Ectodermal cell (in vitro differentiated cells): Measurements from ENCODE around the gene PAK1.
"Not testable (repeated sequence)": the region's sequence is repeated elsewhere in the genome, so short reads cannot be mapped to it uniquely, and the experiment has no call there.

Experiments
- H3K27ac ChIP-seq: 2 replicates; pipeline ENCODE4 v1.7.0; 2013; ENCODE audit warnings: mild to moderate bottlenecking, low read depth, low read length; ENCODE audit not compliant: insufficient read depth, poor library complexity, severe bottlenecking
- H3K27me3 ChIP-seq: 2 replicates; pipeline ENCODE4 v1.7.0; 2013; ENCODE audit warnings: mild to moderate bottlenecking, low read length; ENCODE audit not compliant: insufficient read depth, control insufficient read depth, poor library complexity, severe bottlenecking
- H3K36me3 ChIP-seq: one replicate; pipeline ENCODE4 v1.7.0; 2013; ENCODE audit warnings: low read length; ENCODE audit not compliant: control insufficient read depth, insufficient read depth
- H3K4me1 ChIP-seq: one replicate; pipeline ENCODE4 v1.7.0; 2013; ENCODE audit warnings: low read length; ENCODE audit not compliant: control insufficient read depth, insufficient read depth
- H3K4me3 ChIP-seq: 2 replicates; pipeline ENCODE4 v1.7.0; 2013; ENCODE audit warnings: low read depth, low read length, control low read depth; ENCODE audit not compliant: insufficient read depth
- H3K9me3 ChIP-seq: 2 replicates; pipeline ENCODE4 v1.7.0; 2013; ENCODE audit warnings: mild to moderate bottlenecking, low read length, moderate library complexity; ENCODE audit not compliant: control insufficient read depth
- WGBS, 2 experiments: methylation state at CpG; one replicate each; pipeline ENCODE4 v1.1.7; 2013; ENCODE audit warnings: missing lambda C conversion rate in 2 of 2; 5-methylcytosine and 5-hydroxymethylcytosine counted together

The PAK1 gene

DNA sequence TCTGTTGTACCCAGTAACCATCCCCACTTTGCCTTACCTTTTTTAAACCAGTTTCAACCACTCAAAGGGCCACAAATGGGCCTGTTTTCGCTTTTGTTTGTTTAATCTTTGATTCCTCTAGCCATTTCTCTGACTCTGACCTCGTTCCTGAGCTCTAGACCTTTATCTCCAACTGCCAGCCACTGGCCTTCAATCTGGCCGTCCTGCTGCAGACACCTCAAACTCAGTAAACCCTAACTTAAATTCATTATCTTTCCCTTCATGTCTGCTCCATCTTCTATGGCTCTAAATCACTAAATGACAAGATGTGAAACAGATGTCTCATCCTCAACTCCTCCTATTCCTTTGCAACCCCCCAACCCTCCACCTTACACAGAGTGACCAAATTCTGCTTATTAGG is 171.1 kb downstream of the PAK1 start:
- Histone ChIP-seq H3K4me3 (no peak overlapping the region), H3K9me3 (no peaks in the 10 kb centered on the region), H3K27me3 (no peaks in the 10 kb centered on the region), H3K27ac (no peak overlapping the region), H3K36me3 (no peaks in the 10 kb centered on the region), H3K4me1 (no peaks in the 10 kb centered on the region)
- 84 to 94% methylated on average over 3 of the region's 3 CpGs for WGBS, 2 experiments

DNA sequence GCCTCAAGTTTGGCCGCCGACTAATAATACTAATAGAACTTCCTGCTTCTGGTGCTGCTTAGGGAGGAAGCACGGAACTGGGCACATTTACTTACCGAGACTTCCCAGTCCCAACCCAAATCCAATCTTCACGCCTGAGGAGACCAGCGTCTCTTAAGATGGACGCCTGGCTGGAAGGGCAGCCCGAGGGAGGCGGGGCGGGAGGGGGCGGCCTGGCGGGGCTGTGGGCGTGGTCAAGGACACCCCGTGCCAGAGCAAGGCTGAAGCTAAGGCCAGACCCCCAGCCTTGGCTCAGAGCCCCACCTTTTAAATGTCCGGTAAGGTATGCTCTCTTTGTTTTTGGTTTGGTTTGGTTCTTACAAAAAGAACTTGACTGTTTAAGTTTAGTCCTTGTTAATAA is 172.4 kb downstream of the PAK1 start, which contains the start of gene GDPD4:
GDPD4 (minus strand) TSS at position 177 of the 400 bp plus-strand sequence. CDS start 16,549 bp downstream, outside the sequence.
- WGBS, 2 experiments: 93 to 94% methylated on average over 15 of the region's 15 CpGs
- Histone ChIP-seq H3K9me3 (no peaks in the 10 kb centered on the region), H3K4me1 (no peaks in the 10 kb centered on the region), H3K27ac (no peak within 1 kb of the TSS), H3K36me3 (no peaks in the 10 kb centered on the region), H3K4me3 (no peak within 1 kb of the TSS), H3K27me3 (no peaks in the 10 kb centered on the region)

DNA sequence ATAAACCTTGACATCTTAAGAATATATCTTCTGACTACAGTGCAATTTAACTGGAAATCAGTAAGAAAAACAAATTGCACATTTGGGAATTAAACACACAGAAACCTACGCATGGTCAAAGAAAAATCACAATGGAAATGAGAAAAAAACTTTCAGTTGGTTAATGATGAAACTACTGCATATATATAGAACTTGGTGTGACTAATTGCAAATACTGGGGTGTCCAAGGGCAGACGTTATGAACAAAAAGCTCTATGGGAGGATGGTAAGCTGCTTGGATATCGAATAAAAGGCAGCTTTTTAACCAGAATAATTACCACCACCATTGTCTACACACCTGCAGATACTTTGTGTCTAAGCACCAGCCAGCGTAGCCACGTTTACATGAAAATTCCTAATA is 173.2 kb downstream of the PAK1 start:
- 82 to 84% methylated on average over 5 of the region's 5 CpGs for WGBS, 2 experiments
- H3K27ac ChIP-seq: no peak overlapping the region

DNA sequence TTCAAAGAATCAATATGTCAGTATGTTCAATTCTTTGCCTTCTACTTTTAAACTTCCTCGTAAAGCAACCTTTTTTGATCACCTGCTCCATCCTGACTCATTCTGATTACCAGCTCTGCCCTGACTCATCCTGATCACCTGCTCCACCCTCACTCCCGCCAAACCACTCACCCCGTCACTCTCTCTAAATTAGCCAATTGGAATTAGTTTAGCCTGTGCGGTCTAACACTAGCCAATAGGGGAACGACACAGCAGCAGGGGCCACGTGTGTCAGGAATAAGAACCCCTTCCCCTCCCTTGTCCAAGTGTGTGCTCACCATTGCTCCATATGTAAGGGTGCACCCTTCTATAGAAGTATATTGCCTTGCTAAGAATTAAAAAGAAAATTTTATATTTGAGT is 173.9 kb downstream of the PAK1 start:
- H3K4me1 ChIP-seq, H3K36me3 ChIP-seq, H3K9me3 ChIP-seq, H3K4me3 ChIP-seq, H3K27ac ChIP-seq, H3K27me3 ChIP-seq: not testable (repeated sequence)
- 88 to 90% methylated on average over 6 of the region's 6 CpGs for WGBS, 2 experiments

More for the DNA sequence above, 173.2 kb downstream of the PAK1 start:
- H3K9me3 ChIP-seq: no peaks in the 10 kb centered on the region
- no peaks in the 10 kb centered on the region for H3K27me3 ChIP-seq
- no peaks in the 10 kb centered on the region for H3K36me3 ChIP-seq
- H3K4me3 ChIP-seq: no peak overlapping the region
- no peaks in the 10 kb centered on the region for H3K4me1 ChIP-seq

DNA sequence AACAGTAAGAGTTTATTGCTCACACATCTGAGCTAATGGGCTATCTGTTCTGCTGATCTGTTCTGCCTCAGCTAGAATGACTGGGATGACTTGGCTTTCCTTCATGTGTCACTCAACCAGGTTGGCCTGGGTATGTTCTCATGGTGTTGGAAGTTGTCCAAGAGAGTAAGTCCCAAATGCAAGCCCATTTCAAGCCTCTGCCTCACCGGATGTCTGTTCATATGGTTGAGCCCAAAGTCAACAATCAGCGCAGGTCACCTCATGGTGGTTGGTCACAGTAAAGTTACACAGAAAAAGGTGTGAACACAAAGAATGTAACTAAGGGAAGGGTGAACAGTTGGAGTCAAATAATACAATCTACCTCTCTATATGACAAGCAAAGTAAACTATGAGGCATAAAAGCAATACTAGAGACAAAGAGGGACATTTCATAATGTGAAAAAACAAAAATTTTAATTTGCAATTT is 174.3 kb downstream of the PAK1 start:
- Histone ChIP-seq H3K27me3 (no peaks in the 10 kb centered on the region), H3K27ac (no peak overlapping the region), H3K4me3 (no peak overlapping the region), H3K9me3 (no peaks in the 10 kb centered on the region), H3K36me3 (no peaks in the 10 kb centered on the region), H3K4me1 (no peaks in the 10 kb centered on the region)
- 74 to 79% methylated on average over 2 of the region's 2 CpGs for WGBS, 2 experiments

DNA sequence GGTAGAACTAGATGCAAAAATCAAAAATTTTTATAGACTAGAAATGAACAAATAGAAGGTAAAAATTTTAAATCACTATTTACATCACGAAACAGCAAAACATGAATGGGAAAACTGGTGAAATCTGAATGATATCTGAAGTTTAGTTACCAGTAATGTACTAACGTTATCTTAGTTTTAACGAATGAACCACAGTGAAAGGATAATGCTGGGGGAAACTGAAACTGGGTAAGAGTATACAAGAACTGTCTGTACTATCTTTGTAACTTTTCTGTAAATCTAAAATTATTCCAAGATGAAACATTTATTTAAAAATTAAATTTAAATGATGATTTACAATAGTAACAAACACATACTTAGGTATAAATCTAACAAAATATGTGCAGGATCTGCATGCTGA is 179.9 kb downstream of the PAK1 start:
- 85 to 91% methylated on average over 3 of the region's 3 CpGs for WGBS, 2 experiments
- Histone ChIP-seq H3K9me3 (no peaks in the 10 kb centered on the region), H3K36me3 (no peaks in the 10 kb centered on the region), H3K4me1 (no peaks in the 10 kb centered on the region), H3K27ac (no peak overlapping the region), H3K27me3 (no peaks in the 10 kb centered on the region), H3K4me3 (no peak overlapping the region)

DNA sequence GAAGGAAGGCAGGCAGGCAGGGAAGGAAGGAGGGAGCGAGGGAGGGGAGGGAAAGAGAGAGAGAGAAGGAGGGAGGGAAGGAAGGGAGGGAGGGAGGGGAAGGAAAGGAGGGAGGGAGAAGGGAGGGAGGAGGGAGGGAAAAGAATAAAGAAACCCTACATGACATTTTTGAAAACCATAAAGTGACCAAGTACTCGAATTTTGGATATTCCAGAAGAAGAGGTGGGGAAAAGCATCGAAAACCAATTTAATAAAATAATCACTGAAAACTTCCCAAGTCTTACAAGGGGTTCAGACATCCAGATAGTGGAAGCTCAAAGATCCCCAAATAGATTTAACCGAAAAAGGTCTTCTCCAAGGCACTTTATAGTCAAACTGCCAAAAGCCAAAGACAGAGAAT is 184.2 kb downstream of the PAK1 start:
- whole genome bisulfite sequencing, 2 experiments: 90 to 98% methylated on average over 4 of the region's 4 CpGs
- Histone ChIP-seq H3K27ac (no peak overlapping the region), H3K4me1 (no peaks in the 10 kb centered on the region), H3K36me3 (no peaks in the 10 kb centered on the region), H3K27me3 (no peaks in the 10 kb centered on the region), H3K4me3 (no peak overlapping the region), H3K9me3 (no peaks in the 10 kb centered on the region)

DNA sequence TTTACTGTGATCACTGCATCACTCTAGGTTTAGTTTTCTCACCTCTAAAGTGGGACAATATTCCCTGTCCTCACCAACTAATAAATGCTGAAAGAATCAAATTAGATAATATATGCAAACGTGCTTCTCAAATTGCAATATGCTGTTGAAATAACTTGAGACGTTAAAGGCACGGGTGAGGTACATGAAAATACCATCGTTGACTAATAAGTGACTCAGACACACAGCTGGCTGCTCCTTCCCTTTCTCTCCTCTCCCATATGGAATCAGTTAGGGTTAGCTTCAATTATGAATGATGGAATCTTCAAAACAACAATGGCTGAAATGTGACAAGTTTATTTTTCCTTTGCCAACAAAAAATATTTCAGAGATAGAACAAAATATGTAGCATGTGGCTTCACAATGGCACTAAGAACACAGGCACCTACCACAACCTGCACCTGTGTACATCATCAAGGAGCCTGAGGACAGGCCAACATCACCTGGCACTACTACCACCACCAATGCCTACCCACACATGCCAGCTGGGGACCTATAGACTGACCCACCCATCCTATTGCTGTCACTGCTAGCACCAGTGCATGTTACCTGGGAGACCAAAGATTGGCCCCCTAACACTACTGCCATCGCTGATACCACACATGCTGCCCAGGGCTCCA is 186.2 kb downstream of the PAK1 start:
- H3K27ac ChIP-seq: no peak overlapping the region
- 94% methylated on average over 5 of the region's 5 CpGs for WGBS, 2 experiments
- no peaks in the 10 kb centered on the region for H3K4me1 ChIP-seq
- H3K4me3 ChIP-seq: no peak overlapping the region
- H3K9me3 ChIP-seq: no peaks in the 10 kb centered on the region
- H3K36me3 ChIP-seq: no peaks in the 10 kb centered on the region
- no peaks in the 10 kb centered on the region for H3K27me3 ChIP-seq

DNA sequence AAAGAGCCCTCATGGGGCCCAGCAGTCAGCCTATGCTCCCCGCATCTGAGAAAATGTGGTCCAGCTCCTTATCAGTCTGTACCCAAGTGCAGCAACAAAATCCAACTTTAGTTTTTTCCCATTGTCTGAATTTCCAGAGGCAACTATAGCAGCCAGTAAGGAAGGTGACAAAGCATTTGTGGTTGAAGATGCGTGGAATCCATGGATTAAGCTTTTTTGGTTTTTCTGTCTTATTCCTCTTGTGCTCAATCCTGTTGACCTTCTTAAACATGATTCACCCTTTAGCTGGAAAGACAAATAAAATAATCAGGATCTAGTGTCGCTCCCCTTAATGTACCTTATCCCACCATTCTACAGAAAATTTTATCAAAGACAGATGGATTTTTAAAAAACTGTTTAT is 186.8 kb downstream of the PAK1 start:
- H3K27me3 ChIP-seq: no peaks in the 10 kb centered on the region
- no peak overlapping the region for H3K4me3 ChIP-seq
- WGBS, 2 experiments: 89 to 96% methylated on average over 3 of the region's 3 CpGs
- H3K9me3 ChIP-seq: no peaks in the 10 kb centered on the region
- no peaks in the 10 kb centered on the region for H3K4me1 ChIP-seq
- no peaks in the 10 kb centered on the region for H3K36me3 ChIP-seq
- no peak overlapping the region for H3K27ac ChIP-seq

DNA sequence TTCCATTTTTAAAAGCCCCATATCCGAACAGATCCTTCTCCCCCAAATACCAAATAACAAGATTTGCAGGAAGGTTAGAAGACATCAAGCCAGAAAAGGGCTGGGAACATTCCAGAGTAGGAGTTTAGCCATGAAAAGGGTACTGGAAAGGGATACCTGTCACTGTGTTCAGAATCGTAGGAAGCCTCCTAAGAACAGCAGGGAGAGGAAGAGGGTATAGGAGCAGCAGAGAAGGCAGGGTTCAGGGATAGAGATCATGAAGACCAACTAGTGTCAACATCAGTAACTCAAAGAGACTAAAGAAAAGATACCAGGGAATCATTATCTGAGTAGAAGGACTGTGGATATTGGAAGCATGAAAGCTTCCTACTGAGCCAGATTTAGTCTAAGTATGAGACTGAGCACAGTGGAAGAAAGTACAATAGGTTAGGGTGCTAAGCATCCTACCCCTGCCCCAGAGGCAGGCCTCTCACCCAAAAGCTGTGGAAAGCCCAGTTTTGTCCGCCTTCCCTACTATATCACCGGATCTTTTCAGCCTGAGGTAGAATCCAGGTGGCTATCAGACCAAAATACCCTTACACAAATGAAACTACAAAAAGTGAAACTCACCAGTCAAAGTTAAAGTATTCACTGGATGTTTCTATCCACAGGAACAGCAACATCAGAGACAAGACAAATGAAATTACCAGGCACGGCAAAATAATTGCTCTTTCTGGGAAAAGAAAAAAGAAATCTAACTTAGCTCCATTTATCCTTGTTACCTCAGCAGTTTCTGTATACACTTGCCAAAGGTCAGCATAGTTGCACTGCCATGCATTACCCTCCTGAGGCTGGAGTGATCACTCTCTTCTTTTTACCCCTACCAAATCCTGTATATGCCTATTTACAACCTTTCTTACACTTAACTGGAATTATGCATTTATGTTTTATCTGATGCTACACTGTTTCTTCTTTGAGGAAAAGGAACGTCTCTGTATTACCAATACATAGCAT is 189.1 kb downstream of the PAK1 start:
- no peaks in the 10 kb centered on the region for H3K27me3 ChIP-seq
- H3K36me3 ChIP-seq: no peaks in the 10 kb centered on the region
- no peak overlapping the region for H3K27ac ChIP-seq
- 87 to 93% methylated on average over 4 to 6 of the region's 6 CpGs for WGBS, 2 experiments
- no peak overlapping the region for H3K4me3 ChIP-seq
- H3K9me3 ChIP-seq: no peaks in the 10 kb centered on the region
- no peaks in the 10 kb centered on the region for H3K4me1 ChIP-seq
